Astrocyte of the cerebellum (primary cell): ENCODE measurements around the gene GPD2.
A peak's percentile ranks its signal among the peaks of the same experiment; 100 is the strongest.

ENCODE experiments used
- DNase-seq: peaks from one replicate; pipeline ENCODE4 v3.0.0-alpha.2; 2011; ENCODE audit warnings: low read depth
- H3K4me3 ChIP-seq: 2 replicates; pipeline ENCODE4 v1.5.1; 2011; ENCODE audit warnings: mild to moderate bottlenecking, low read depth, low read length, moderate library complexity
- in situ Hi-C: cut with HindIII; loops from 2 replicates; pipeline ENCODE4 v1.10.0; 2017; ENCODE audit warnings: low sequenced_read_pairs
- TF ChIP-seq, protein P1 (sequence below): IDR thresholded peaks from 2 replicates; pipeline ENCODE4 v1.5.1; 2012; ENCODE audit warnings: low read length, low read depth, moderate library complexity, mild to moderate bottlenecking; ENCODE audit errors: missing control alignments

Gene GPD2

DNA sequence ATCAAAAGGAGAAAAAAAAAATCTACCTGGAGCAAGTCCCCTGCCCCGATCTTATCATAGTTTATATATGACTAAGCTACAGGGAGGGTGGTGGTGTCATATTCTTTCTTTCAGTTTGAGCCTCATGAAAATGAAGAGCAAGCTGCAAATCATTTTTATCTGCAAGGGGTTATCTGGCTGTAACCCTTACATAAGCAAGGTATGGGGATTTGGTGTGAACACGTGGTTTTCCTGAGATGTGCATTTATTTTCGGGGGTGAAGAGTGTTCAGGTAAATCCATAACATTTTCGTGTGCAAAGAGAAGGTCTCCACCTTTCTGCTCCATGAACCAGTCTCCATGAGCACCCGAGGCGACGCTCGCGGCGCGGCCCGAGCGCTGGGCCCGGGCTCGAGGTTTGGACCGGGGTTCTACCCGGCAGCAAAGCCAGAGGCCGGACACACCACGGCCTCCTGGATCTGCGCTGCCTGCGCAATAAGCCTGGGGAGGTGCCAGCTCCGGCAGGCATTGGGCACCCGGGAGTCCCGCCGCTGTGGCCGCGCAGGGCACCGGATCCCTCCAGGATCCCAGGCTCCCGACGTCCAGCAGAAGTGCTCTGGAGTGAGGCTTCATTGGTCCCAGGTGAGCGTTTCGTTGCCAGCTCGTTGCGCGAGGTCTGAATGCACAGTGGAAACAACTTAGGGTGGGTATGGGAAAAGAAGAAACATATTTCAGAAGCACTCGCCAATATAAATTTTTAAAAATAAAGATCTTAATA, 36.1 kb upstream of the GPD2 start:
- peak; percentile 39 for DNase-seq
- H3K4me3 ChIP-seq: peak overlapping the region; percentile 60
- TF ChIP-seq, protein P1, sequence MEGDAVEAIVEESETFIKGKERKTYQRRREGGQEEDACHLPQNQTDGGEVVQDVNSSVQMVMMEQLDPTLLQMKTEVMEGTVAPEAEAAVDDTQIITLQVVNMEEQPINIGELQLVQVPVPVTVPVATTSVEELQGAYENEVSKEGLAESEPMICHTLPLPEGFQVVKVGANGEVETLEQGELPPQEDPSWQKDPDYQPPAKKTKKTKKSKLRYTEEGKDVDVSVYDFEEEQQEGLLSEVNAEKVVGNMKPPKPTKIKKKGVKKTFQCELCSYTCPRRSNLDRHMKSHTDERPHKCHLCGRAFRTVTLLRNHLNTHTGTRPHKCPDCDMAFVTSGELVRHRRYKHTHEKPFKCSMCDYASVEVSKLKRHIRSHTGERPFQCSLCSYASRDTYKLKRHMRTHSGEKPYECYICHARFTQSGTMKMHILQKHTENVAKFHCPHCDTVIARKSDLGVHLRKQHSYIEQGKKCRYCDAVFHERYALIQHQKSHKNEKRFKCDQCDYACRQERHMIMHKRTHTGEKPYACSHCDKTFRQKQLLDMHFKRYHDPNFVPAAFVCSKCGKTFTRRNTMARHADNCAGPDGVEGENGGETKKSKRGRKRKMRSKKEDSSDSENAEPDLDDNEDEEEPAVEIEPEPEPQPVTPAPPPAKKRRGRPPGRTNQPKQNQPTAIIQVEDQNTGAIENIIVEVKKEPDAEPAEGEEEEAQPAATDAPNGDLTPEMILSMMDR: no peak
- in situ Hi-C loops: no loop called here

DNA sequence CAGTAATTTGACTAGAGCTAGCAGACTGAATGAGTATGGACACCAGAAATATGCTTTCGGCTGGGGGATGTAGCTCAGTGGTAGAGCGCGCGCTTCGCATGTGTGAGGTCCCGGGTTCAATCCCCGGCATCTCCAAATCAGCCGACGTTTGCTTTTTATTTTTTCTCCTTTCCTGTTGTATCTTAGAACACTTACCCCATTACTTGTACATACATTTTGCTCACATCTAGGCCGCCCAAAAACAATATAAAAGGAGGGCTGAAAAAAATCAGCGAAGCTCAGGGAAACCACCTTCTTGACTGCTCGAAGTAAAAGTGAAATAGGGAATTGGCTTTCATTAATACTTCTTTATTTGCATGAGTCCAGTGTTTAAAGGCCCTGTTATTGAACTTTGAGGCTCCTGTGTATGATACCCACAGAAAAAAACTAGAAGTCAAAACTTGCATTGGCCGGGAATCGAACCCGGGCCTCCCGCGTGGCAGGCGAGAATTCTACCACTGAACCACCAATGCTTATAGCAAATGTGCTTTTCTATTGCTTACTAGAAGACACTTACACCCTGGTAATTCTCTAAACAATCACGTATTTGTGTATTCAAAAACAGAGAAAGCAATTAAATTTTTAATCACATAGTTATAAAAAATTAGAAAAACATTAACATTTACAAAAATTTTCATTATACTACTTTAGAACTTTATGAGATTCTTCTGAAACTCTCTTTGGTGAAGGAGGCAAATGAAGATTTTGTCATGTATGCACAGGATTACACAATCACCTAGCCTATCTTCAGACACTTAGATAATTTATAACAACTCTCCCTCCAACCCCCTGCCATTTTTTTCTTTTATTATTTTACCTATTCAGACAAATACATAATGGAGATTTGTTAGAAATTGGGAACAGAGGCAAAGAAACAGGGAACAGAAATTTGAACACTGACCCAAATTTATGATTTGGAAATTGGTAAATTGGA, 35.2 kb upstream of the GPD2 start:
- peak; percentile 72 for DNase-seq
- in situ Hi-C loops: no loop called here
- TF ChIP-seq, protein P1: no peak
- H3K4me3 ChIP-seq: peak overlapping the region; percentile 60

DNA sequence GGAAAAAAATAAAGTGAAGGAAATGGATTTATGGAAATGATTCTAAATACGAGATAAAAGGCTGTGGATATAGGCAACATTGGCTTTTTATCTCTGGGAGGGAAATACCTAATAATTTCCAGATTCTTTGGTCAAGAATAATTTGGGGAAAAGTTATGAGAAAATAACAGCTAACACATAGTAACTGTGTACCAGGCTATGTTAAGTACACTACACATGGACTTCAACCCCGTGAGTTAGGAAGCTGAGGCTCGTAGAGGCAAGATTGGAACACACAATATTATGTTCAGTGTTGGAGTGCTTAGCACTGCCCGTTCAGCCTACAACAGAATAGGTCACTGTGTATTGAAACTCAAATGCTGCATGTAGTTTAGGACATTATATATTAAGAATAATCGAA, 34.3 kb upstream of the GPD2 start:
- TF ChIP-seq, protein P1: no peak
- H3K4me3 ChIP-seq: no peak overlapping the region
- DNase-seq: no peak
- in situ Hi-C loops: no loop called here

- DNase-seq: no peak
- no peak overlapping the region for H3K4me3 ChIP-seq
- TF ChIP-seq, protein P1: no peak
- in situ Hi-C loops: no loop called here
Measured at GRCh38 chr2:156405586-156405985, 30.6 kb upstream of the GPD2 start.

GRCh38 chr2:156411835-156412234, 24.3 kb upstream of the GPD2 start:
- TF ChIP-seq, protein P1: no peak
- no peak overlapping the region for H3K4me3 ChIP-seq
- in situ Hi-C loops: no loop called here
- DNase-seq: no peak

GRCh38 chr2:156421851-156422250, 14.3 kb upstream of the GPD2 start:
- H3K4me3 ChIP-seq: no peak overlapping the region
- in situ Hi-C loops: no loop called here
- TF ChIP-seq, protein P1: no peak
- no peak for DNase-seq
